PC-3 (cell line): ENCODE results near the gene VEGFB. TPM values are rescaled to one million over a fixed set of nuclear protein-coding genes. Genes with fewer than 3 reads are reported as not detected.

ENCODE experiments used
- ATAC-seq: fragments of 200-7000 bp; cut with Tn5 transposase; 2 replicates; pipeline ENCODE4 v1.9.1; 2020; ENCODE audit warnings: mild to moderate bottlenecking, moderate library complexity
- BruUV-seq: library from RNA; stranded (reverse); fragments of 400-500 nt; replicated peaks from 2 replicates; lab custom pipeline; 2021; lab: Mats Ljungman, UMichigan
- CTCF ChIA-PET: fragments of 300-600 bp; sonication (Branson Sonifier 250); formaldehyde crosslinking; loops from one replicate; lab custom pipeline; 2022; ENCODE audit warnings: antibody characterized with exemption; lab: Charles Lee
- POLR2A ChIA-PET: fragments of 300-600 bp; sonication (Branson Sonifier 250); formaldehyde crosslinking; loops from one replicate; lab custom pipeline; 2022; ENCODE audit warnings: antibody characterized with exemption; ENCODE audit not compliant: unreplicated experiment; lab: Charles Lee
- DNase-seq: peaks from one replicate; pipeline ENCODE4 v3.0.0-alpha.2; 2015
- H2AFZ ChIP-seq: fragments of 300-600 bp; sonication (generic); 2 replicates; pipeline ENCODE4 v1.6.0; 2016; ENCODE audit warnings: antibody characterized with exemption, low read length
- H3F3A ChIP-seq: fragments of 300-600 bp; sonication (generic); one replicate; pipeline ENCODE4 v1.6.0; 2017; ENCODE audit warnings: antibody characterized with exemption, low read length, control low read depth, mild to moderate bottlenecking; ENCODE audit not compliant: unreplicated experiment
- H3K27ac ChIP-seq: fragments of 300-600 bp; sonication (generic); 2 replicates; pipeline ENCODE4 v1.5.1; 2016; ENCODE audit warnings: mild to moderate bottlenecking, low read length
- H3K27me3 ChIP-seq: fragments of 300-600 bp; sonication (generic); 2 replicates; pipeline ENCODE4 v1.6.1; 2016; ENCODE audit warnings: low read length, mixed read lengths
- H3K36me3 ChIP-seq: fragments of 300-600 bp; sonication (generic); 2 replicates; pipeline ENCODE4 v1.6.1; 2016; ENCODE audit warnings: low read depth, mixed run types, low read length, mixed read lengths
- H3K4me1 ChIP-seq: fragments of 300-600 bp; sonication (generic); 2 replicates; pipeline ENCODE4 v1.5.1; 2016; ENCODE audit warnings: low read length; ENCODE audit not compliant: insufficient read depth
- H3K4me2 ChIP-seq: fragments of 300-600 bp; sonication (generic); 2 replicates; pipeline ENCODE4 v1.6.0; 2016; ENCODE audit warnings: low read length
- H3K4me3 ChIP-seq: fragments of 300-600 bp; sonication (generic); 2 replicates; pipeline ENCODE4 v1.5.1; 2016; ENCODE audit warnings: mild to moderate bottlenecking, low read length, mixed read lengths
- H3K79me2 ChIP-seq: fragments of 300-600 bp; sonication (generic); 2 replicates; pipeline ENCODE4 v1.6.1; 2017; ENCODE audit warnings: low read length, mixed read lengths
- H3K9ac ChIP-seq: fragments of 300-600 bp; sonication (generic); 2 replicates; pipeline ENCODE4 v1.6.0; 2016; ENCODE audit warnings: mild to moderate bottlenecking, low read length
- H3K9me2 ChIP-seq: fragments of 300-600 bp; sonication (generic); replicated peaks from 2 replicates; pipeline ENCODE4 v1.6.1; 2016; ENCODE audit warnings: mixed run types, low read length, mixed read lengths
- H3K9me3 ChIP-seq: fragments of 300-600 bp; sonication (generic); 2 replicates; pipeline ENCODE4 v1.6.1; 2016; ENCODE audit warnings: low read length, mixed read lengths
- H4K20me1 ChIP-seq: fragments of 300-600 bp; sonication (generic); 2 replicates; pipeline ENCODE4 v1.6.1; 2016; ENCODE audit warnings: low read length, mixed read lengths
- EZH2 ChIP-seq: fragments of 300-600 bp; sonication (generic); IDR thresholded peaks from one replicate; pipeline ENCODE4 v1.6.1; 2017; ENCODE audit warnings: antibody characterized with exemption, mild to moderate bottlenecking, low read length; ENCODE audit not compliant: unreplicated experiment
- EZH2phosphoT487 ChIP-seq: fragments of 300-600 bp; sonication (generic); IDR thresholded peaks from 2 replicates; pipeline ENCODE4 v1.6.1; 2018; ENCODE audit warnings: mild to moderate bottlenecking, antibody characterized with exemption, low read length, borderline replicate concordance
- intact Hi-C: fragments of 100-400 bp; cut with micrococcal nuclease; formaldehyde crosslinking; loops from 2 replicates; pipeline ENCODE4 v1.9.0; 2023
- total RNA-seq: library from RNA; depleted of rRNA; stranded (reverse); fragments of >200 nt; gene quantifications from 2 replicates; pipeline ENCODE4 v1.2.3, GENCODE V29; 2014
- TF ChIP-seq, protein P1 (sequence below): fragments of 300-600 bp; sonication (generic); conservative IDR thresholded peaks from 2 replicates; pipeline ENCODE4 v1.5.1; 2017; ENCODE audit warnings: antibody characterized with exemption, low read depth, mild to moderate bottlenecking, low read length

The VEGFB gene
- total RNA-seq, 1 experiment from 2014 or later = 39.4 TPM

DNA sequence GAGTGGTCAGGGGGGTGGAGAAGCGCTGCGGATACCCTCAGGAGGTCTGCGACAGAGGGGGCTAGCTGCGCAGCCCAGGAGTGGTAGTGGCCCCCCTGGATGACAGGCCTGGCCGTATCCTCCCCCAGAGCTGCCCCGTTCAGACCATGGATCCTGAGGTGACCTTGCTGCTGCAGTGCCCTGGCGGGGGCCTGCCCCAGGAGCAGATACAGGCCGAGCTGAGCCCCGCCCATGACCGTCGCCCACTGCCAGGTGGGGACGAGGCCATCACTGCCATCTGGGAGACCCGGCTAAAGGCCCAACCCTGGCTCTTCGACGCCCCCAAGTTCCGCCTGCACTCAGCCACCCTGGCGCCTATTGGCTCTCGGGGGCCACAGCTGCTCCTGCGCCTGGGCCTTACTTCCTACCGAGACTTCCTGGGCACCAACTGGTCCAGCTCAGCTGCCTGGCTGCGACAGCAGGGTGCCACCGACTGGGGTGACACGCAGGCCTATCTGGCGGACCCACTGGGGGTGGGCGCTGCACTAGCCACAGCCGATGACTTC, 7.8 kb upstream of the VEGFB start:
- Histone ChIP-seq H3K27ac (no peak overlapping the region), H3K9me2 (no peaks in the 10 kb centered on the region), H3K9me3 (no peaks in the 10 kb centered on the region), H3K9ac (peak overlapping the region; percentile 79), H3K27me3 (no peaks in the 10 kb centered on the region), H3K36me3 (0 out of 2 replicates have a peak, but pooled peaks cover 3% of the 10 kb centered on the region), H4K20me1 (no peaks in the 10 kb centered on the region), H2AFZ (peak overlapping the region; percentile 92), H3K4me1 (peaks cover 39% of the 10 kb centered on the region), H3F3A (no peaks in the 10 kb centered on the region), H3K4me2 (peak overlapping the region; percentile 97), H3K4me3 (peak overlapping the region; percentile 83), H3K79me2 (peaks cover 25% of the 10 kb centered on the region)
- DNase-seq = peak; percentile 47
- ChIA-PET CTCF (interaction anchor here (0.7 to 2.0 kb wide), 3 partner anchors 22 to 423 kb away, joined by 3 to 9 read pairs (median 3); no protein-coding TSS in a partner anchor), POLR2A (interaction anchor here (0.7 to 1.2 kb wide), 2 partner anchors 17 to 19 kb away, joined by 3 to 5 read pairs; no protein-coding TSS in a partner anchor)
- ATAC-seq = peak; percentile 36
- TSS peak; percentile 70 for BruUV-seq
- TF ChIP-seq, protein P1, sequence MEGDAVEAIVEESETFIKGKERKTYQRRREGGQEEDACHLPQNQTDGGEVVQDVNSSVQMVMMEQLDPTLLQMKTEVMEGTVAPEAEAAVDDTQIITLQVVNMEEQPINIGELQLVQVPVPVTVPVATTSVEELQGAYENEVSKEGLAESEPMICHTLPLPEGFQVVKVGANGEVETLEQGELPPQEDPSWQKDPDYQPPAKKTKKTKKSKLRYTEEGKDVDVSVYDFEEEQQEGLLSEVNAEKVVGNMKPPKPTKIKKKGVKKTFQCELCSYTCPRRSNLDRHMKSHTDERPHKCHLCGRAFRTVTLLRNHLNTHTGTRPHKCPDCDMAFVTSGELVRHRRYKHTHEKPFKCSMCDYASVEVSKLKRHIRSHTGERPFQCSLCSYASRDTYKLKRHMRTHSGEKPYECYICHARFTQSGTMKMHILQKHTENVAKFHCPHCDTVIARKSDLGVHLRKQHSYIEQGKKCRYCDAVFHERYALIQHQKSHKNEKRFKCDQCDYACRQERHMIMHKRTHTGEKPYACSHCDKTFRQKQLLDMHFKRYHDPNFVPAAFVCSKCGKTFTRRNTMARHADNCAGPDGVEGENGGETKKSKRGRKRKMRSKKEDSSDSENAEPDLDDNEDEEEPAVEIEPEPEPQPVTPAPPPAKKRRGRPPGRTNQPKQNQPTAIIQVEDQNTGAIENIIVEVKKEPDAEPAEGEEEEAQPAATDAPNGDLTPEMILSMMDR = no peak
- TF ChIP-seq EZH2phosphoT487 (no peak), EZH2 (no peak)
- intact Hi-C loops = loop anchor here (1.0 kb wide), 1 partner anchor 22 kb away; no protein-coding TSS in a partner anchor

DNA sequence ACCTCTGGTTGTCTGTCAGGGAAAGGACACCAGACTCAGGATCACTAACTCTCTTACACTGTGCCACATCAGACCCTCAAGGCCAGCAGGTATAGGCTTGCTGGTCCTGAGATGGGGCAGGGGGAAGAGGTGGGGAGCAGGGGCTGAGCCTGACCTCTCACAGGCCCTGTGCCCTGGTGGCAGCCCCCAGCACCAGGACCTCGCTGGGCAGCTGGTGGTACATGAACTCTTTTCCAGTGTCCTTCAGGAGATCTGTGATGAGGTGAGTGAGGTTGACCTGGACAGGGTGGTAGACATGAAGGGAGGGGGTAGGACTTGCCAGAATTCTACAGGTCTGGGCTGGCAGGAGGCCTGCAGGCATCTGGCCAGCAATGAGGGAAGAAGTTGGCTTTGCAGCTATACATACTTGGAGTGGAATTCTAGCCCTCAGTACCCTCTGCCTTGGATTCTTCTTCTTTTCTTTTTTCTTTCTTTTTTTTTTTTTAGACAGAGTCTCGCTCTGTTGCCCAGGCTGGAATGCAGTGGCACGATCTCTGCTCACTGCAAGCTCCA, 6.9 kb upstream of the VEGFB start:
- intact Hi-C loops = no loop called here
- POLR2A ChIA-PET = interaction anchor here (1.2 kb wide), 1 partner anchor 18 kb away, joined by 5 read pairs; no protein-coding TSS in a partner anchor
- Histone ChIP-seq H3K79me2 (peaks cover 25% of the 10 kb centered on the region), H3K4me2 (peak overlapping the region; percentile 97), H3K4me1 (peaks cover 39% of the 10 kb centered on the region), H3K4me3 (peak overlapping the region; percentile 83), H3F3A (no peaks in the 10 kb centered on the region), H3K9me3 (no peaks in the 10 kb centered on the region), H3K27ac (no peak overlapping the region), H3K9ac (no peak overlapping the region), H4K20me1 (no peaks in the 10 kb centered on the region), H2AFZ (no peak overlapping the region), H3K9me2 (no peaks in the 10 kb centered on the region), H3K27me3 (no peaks in the 10 kb centered on the region), H3K36me3 (0 out of 2 replicates have a peak, but pooled peaks cover 3% of the 10 kb centered on the region)
- TF ChIP-seq EZH2phosphoT487 = no peak
- no peak for TF ChIP-seq EZH2
- TF ChIP-seq, protein P1 = no peak
- DNase-seq (peak; percentile 29), ATAC-seq (no peak)
- no TSS peak for BruUV-seq
- CTCF ChIA-PET = interaction anchor here (0.9 to 2.0 kb wide), 2 partner anchors 23 to 77 kb away, joined by 3 to 9 read pairs; no protein-coding TSS in a partner anchor
